ENCODE measurements around the gene FMNL1. TPM values are rescaled to one million over a fixed set of nuclear protein-coding genes. Genes with fewer than 3 reads are reported as not detected.

The FMNL1 gene
- total and polyA plus RNA-seq, 8 donors: 4.5 to 34.5 (median 10.0) TPM

DNA sequence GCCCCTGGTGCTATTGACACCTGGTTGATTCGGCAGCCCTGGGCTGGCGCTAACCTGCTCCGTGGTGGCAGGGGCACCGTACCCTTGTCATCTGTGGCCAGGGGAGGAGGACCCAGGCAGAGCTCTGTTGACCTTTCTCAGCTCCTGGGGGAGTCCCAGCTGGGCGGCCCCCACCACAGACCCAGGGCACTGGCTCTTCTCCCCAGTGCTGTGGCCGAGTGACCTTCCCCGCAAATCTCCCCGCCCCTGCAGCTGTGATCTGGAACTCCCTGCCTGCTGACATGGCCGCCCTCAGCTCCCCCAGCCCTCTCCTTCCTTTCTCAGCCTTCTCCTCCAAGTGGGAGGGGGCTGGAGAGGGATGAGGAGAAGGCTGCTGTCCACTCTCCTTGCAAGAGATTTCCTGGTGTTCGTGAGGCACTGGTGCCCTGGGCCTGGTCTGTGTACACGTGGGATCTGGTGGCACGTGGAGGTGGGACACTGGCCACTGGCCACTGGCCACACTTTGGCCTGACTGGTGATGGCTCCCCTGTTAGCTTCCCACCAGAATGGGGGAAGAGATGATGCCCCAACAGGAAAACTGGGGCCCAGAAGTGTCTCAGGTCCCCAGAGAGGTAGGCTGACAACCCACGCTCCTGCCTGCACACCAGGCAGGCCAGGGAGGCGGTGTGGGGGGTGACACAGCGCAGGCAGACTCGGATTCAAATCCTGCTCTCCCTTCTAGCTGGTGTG is 8.2 kb downstream of the FMNL1 start:
- Histone ChIP-seq H3K4me1 (peaks cover 24 to 69% (median 49%) of the 10 kb centered on the region in 4 donors), H3K36me3 (peaks cover 0 to 12% (median 3%) of the 10 kb centered on the region in 4 donors), H3K4me3 (no peak overlapping the region), H3K9me3 (no peaks in the 10 kb centered on the region), H3K27me3 (no peaks in the 10 kb centered on the region), H3K27ac (peak overlapping the region in 4 of 5 donors; percentile 74 to 93 (median 88))
- TF ChIP-seq, protein P1, sequence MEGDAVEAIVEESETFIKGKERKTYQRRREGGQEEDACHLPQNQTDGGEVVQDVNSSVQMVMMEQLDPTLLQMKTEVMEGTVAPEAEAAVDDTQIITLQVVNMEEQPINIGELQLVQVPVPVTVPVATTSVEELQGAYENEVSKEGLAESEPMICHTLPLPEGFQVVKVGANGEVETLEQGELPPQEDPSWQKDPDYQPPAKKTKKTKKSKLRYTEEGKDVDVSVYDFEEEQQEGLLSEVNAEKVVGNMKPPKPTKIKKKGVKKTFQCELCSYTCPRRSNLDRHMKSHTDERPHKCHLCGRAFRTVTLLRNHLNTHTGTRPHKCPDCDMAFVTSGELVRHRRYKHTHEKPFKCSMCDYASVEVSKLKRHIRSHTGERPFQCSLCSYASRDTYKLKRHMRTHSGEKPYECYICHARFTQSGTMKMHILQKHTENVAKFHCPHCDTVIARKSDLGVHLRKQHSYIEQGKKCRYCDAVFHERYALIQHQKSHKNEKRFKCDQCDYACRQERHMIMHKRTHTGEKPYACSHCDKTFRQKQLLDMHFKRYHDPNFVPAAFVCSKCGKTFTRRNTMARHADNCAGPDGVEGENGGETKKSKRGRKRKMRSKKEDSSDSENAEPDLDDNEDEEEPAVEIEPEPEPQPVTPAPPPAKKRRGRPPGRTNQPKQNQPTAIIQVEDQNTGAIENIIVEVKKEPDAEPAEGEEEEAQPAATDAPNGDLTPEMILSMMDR (IDR thresholded peaks at IDR 0.05): no peak
- intact Hi-C loops (cut with DNase I; ENCODE audit: low total_unique reads): no loop called here
- WGBS, 5 donors: 72 to 85% (median 76%) methylated on average over 14 to 16 of the region's 16 CpGs
- peak in 1 of 2 donors; percentile 62 for DNase-seq

DNA sequence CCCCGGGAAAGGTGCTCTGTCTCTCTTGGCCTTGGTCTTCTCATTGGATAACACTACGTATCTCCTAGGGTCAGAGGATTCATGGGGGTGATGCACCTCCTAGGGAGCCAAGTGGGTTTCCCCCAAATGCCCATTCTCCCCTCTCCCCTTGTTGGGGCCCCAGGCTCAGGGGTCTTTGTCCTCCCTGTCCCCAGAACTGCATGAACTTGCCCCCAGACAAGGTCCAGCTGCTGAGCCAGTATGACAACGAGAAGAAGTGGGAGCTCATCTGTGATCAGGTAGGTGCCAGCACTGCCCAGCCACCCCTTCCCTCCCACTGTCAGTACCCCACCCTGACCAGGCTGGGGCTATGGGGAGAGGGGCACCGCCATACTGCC is 8.7 kb downstream of the FMNL1 start:
- TF ChIP-seq, protein P1 (IDR thresholded peaks at IDR 0.05): no peak
- TF ChIP-seq EP300 (IDR thresholded peaks at IDR 0.05) (no peak), POLR2AphosphoS5 (IDR thresholded peaks at IDR 0.05) (no peak), POLR2A (IDR thresholded peaks at IDR 0.05) (no peak)
- Histone ChIP-seq H3K27me3 (no peaks in the 10 kb centered on the region), H3K27ac (peak overlapping the region in 3 of 5 donors; percentile 85 to 93 (median 92)), H3K9me3 (no peaks in the 10 kb centered on the region), H3K4me3 (no peak overlapping the region), H3K36me3 (peaks cover 0 to 12% (median 3%) of the 10 kb centered on the region in 4 donors), H3K4me1 (peaks cover 24 to 71% (median 49%) of the 10 kb centered on the region in 4 donors)
- 80 to 96% (median 88%) methylated on average over 4 of the region's 4 CpGs for WGBS, 5 donors
- intact Hi-C loops (cut with DNase I; ENCODE audit: low total_unique reads): no loop called here
- no peak for DNase-seq

DNA sequence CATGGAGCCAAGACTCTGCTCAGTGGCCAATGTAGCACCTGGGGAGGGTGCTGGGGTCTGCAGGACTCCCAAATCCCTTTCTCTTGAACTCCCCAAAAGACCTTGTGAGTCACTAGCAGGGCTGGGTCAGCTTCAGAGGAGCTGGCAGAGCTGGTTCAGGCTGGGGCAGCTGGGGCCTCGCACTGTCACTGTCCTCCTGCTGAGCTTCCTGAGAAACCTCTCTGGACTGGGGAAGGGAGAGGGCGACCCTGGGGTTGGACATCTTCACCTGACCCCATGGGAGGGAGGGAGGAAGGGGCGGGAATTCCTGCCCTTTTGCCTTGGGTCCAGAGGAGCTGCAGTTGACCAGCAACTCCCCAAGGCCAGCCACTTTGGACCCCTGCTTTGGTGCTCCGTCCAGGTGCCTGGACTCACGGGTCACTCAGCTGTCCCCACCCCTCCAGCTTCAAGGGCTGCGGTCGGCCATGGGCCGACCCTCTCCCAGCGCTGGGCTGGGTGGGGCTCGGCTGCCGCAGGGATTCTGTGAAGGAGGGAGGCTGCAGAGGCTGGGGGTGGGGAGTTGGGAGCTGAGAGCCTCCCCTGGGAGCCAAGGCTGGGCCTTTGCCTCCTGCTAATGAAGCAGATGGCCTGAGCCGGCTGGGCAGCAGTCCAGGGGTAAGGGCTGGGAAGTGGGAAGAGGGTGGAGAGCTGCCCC is 9.2 kb downstream of the FMNL1 start:
- peak in 1 of 2 donors; percentile 79 for DNase-seq
- Histone ChIP-seq H3K4me1 (peaks cover 24 to 75% (median 49%) of the 10 kb centered on the region in 4 donors), H3K9me3 (no peaks in the 10 kb centered on the region), H3K27me3 (peaks cover 0 to 3% (median 0%) of the 10 kb centered on the region in 3 donors), H3K4me3 (no peak overlapping the region), H3K27ac (peak overlapping the region in 3 of 5 donors; percentile 85 to 93 (median 92)), H3K36me3 (peaks cover 0 to 15% (median 3%) of the 10 kb centered on the region in 4 donors)
- TF ChIP-seq, protein P1 (IDR thresholded peaks at IDR 0.05): no peak
- TF ChIP-seq EP300 (IDR thresholded peaks at IDR 0.05) (no peak), POLR2A (IDR thresholded peaks at IDR 0.05) (no peak), POLR2AphosphoS5 (IDR thresholded peaks at IDR 0.05) (no peak)
- WGBS, 5 donors: 35 to 49% (median 41%) methylated on average over 10 to 12 of the region's 12 CpGs
- intact Hi-C loops (cut with DNase I; ENCODE audit: low total_unique reads): no loop called here

DNA sequence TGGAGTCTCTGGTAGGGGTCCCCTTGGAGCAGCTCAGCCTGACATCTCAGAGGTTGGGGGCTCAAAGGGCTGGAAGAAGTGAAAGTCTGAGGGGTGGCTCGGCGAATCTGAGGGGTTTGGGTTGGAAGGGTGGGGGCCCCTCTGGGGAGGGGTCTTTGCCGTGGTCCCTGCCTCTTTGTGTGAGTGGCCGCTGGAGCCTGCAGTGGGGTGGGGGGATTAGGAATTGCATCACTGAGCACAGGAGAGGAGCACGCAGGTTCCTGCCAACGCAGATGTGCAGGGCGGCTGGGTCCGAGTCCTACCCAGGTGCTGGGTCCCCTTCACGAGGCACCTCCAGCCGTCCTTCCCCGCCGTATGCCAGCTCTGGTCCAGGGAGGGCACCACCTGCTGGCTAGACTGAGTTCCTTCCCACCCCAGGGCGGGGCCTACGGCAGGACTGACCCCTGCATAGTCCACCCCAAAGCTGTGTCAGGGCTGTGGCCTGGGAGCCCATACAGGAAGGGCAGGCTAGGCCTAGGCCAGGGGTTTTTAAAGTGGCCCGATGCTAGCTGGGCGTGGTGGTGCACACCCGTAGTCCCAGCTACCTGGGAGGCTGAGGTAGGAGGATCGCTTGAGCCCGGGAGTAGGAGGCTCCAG is 9.9 kb downstream of the FMNL1 start:
- 61 to 84% (median 68%) methylated on average over 9 to 19 of the region's 19 CpGs for WGBS, 5 donors
- intact Hi-C loops (cut with DNase I; ENCODE audit: low total_unique reads): no loop called here
- Histone ChIP-seq H3K4me1 (peaks cover 24 to 71% (median 48%) of the 10 kb centered on the region in 4 donors), H3K27ac (peak overlapping the region in 3 of 5 donors; percentile 85 to 93 (median 92)), H3K36me3 (peaks cover 0 to 20% (median 3%) of the 10 kb centered on the region in 4 donors), H3K9me3 (no peaks in the 10 kb centered on the region), H3K27me3 (peaks cover 0 to 8% (median 0%) of the 10 kb centered on the region in 3 donors), H3K4me3 (no peak overlapping the region)
- TF ChIP-seq POLR2AphosphoS5 (IDR thresholded peaks at IDR 0.05): no peak
- TF ChIP-seq, protein P1 (IDR thresholded peaks at IDR 0.05): peak in 2 of 7 experiments; percentile 30 to 36
- peak; percentile 56 to 59 for DNase-seq

Data from stomach (tissue), 9 donors.